Panc1 (cell line): ENCODE data around the gene DCST2. TPM values are rescaled to one million over a fixed set of nuclear protein-coding genes. Genes with fewer than 3 reads are reported as not detected.
A peak's percentile ranks its signal among the peaks of the same experiment; 100 is the strongest.
"Not testable (repeated sequence)": the region's sequence is repeated elsewhere in the genome, so short reads cannot be mapped to it uniquely, and the experiment has no call there.

ENCODE experiments used
- ATAC-seq: fragments of 200-7000 bp; cut with Tn5 transposase; 2 replicates; pipeline ENCODE4 v1.9.1; 2020; ENCODE audit warnings: mild to moderate bottlenecking, moderate library complexity
- BruUV-seq: library from RNA; stranded (reverse); fragments of 400-500 nt; replicated peaks from 2 replicates; lab custom pipeline; 2021; lab: Mats Ljungman, UMichigan
- CTCF ChIA-PET: fragments of 300-600 bp; sonication (Branson Sonifier 250); formaldehyde crosslinking; loops from one replicate; lab custom pipeline; 2022; ENCODE audit warnings: antibody characterized with exemption; lab: Charles Lee
- POLR2A ChIA-PET: fragments of 300-600 bp; sonication (Branson Sonifier 250); formaldehyde crosslinking; loops from one replicate; lab custom pipeline; 2022; ENCODE audit warnings: antibody characterized with exemption; lab: Charles Lee
- DNase-seq: peaks from one replicate; pipeline ENCODE4 v3.0.0-alpha.2; 2010; ENCODE audit warnings: low read depth, low spot score
- H3K27ac ChIP-seq: 2 replicates; pipeline ENCODE4 v1.5.1; 2011; ENCODE audit warnings: mild to moderate bottlenecking, low read length, inconsistent platforms
- H3K27me3 ChIP-seq: fragments of 200-500 bp; sonication (Bioruptor generic); 2 replicates; pipeline ENCODE4 v1.6.0; 2014; ENCODE audit warnings: low read length, inconsistent platforms; ENCODE audit not compliant: control insufficient read depth, insufficient read depth
- H3K36me3 ChIP-seq: fragments of 200-500 bp; sonication (Bioruptor generic); 2 replicates; pipeline ENCODE4 v1.5.1; 2014; ENCODE audit warnings: inconsistent platforms, mild to moderate bottlenecking, low read length, moderate library complexity; ENCODE audit not compliant: control insufficient read depth, insufficient read depth
- H3K4me1 ChIP-seq: 2 replicates; pipeline ENCODE4 v1.5.1; 2011; ENCODE audit warnings: inconsistent platforms, mild to moderate bottlenecking, low read length, moderate library complexity; ENCODE audit not compliant: control insufficient read depth, insufficient read depth
- H3K4me3 ChIP-seq, 2 experiments: 2 replicates each; pipeline ENCODE4 v1.5.1; 2011 to 2012; ENCODE audit warnings: low read depth in 2 of 2, low read length in 2 of 2, mild to moderate bottlenecking in 2 of 2, inconsistent platforms in 1 of 2, moderate library complexity in 1 of 2
- H3K9me3 ChIP-seq: fragments of 200-500 bp; sonication (Bioruptor generic); 2 replicates; pipeline ENCODE4 v1.5.1; 2014; ENCODE audit warnings: low read depth, mild to moderate bottlenecking, inconsistent platforms, low read length, moderate library complexity; ENCODE audit not compliant: control insufficient read depth, insufficient read depth
- CTCF ChIP-seq: fragments of 450-650 bp; IDR thresholded peaks from 2 replicates; pipeline ENCODE4 v1.5.1; 2017; ENCODE audit warnings: mild to moderate bottlenecking
- POLR2AphosphoS5 ChIP-seq: IDR thresholded peaks from 2 replicates; pipeline ENCODE4 v1.6.1; 2012; ENCODE audit warnings: mild to moderate bottlenecking, low read depth, low read length, moderate library complexity
- SIN3A ChIP-seq: IDR thresholded peaks from 2 replicates; pipeline ENCODE4 v1.6.1; 2012; ENCODE audit warnings: low read depth, mild to moderate bottlenecking, low read length, moderate library complexity, borderline replicate concordance; ENCODE audit not compliant: insufficient read depth
- TCF7L2 ChIP-seq: IDR thresholded peaks from 2 replicates; pipeline ENCODE4 v1.6.1; 2011; ENCODE audit warnings: mild to moderate bottlenecking, low read depth, low read length, inconsistent platforms
- in situ Hi-C: cut with HindIII; loops from 2 replicates; pipeline ENCODE4 v1.10.0; 2016; ENCODE audit warnings: low sequenced_read_pairs, low pct_unique_long_range_greater_than_20kb
- intact Hi-C: fragments of 100-400 bp; cut with micrococcal nuclease; formaldehyde crosslinking; loops from one replicate; pipeline ENCODE4 v1.10.0; 2022; ENCODE audit not compliant: unreplicated experiment
- total RNA-seq: library from RNA; stranded (reverse); gene quantifications from one replicate; pipeline ENCODE4 v1.2.1, GENCODE V29; 2021; ENCODE audit not compliant: unreplicated experiment
- TF ChIP-seq, protein P1 (sequence below), 2 experiments: IDR thresholded peaks; 2 replicates each; pipeline ENCODE4 v1.6.1; 2011 to 2012; ENCODE audit warnings: low read depth in 2 of 2, control low read depth in 1 of 2, low read length in 1 of 2, mild to moderate bottlenecking in 1 of 2, moderate library complexity in 1 of 2; ENCODE audit not compliant: insufficient read depth in 1 of 2

DCST2 gene
- total RNA-seq, 1 experiment from 2014 or later = 0.13 TPM

GRCh38 chr1:154982341-154982740 lies 51.2 kb downstream of the DCST2 start:
- Histone ChIP-seq H3K9me3 (no peaks in the 10 kb centered on the region), H3K4me1 (peaks cover 16% of the 10 kb centered on the region), H3K36me3 (peaks cover 13% of the 10 kb centered on the region), H3K4me3 (peak overlapping the region; percentile 55 to 56), H3K27me3 (no peaks in the 10 kb centered on the region), H3K27ac (peak overlapping the region; percentile 94)
- BruUV-seq = no TSS peak
- ATAC-seq (no peak), DNase-seq (no peak)
- no peak for TF ChIP-seq POLR2AphosphoS5
- TF ChIP-seq, protein P1, sequence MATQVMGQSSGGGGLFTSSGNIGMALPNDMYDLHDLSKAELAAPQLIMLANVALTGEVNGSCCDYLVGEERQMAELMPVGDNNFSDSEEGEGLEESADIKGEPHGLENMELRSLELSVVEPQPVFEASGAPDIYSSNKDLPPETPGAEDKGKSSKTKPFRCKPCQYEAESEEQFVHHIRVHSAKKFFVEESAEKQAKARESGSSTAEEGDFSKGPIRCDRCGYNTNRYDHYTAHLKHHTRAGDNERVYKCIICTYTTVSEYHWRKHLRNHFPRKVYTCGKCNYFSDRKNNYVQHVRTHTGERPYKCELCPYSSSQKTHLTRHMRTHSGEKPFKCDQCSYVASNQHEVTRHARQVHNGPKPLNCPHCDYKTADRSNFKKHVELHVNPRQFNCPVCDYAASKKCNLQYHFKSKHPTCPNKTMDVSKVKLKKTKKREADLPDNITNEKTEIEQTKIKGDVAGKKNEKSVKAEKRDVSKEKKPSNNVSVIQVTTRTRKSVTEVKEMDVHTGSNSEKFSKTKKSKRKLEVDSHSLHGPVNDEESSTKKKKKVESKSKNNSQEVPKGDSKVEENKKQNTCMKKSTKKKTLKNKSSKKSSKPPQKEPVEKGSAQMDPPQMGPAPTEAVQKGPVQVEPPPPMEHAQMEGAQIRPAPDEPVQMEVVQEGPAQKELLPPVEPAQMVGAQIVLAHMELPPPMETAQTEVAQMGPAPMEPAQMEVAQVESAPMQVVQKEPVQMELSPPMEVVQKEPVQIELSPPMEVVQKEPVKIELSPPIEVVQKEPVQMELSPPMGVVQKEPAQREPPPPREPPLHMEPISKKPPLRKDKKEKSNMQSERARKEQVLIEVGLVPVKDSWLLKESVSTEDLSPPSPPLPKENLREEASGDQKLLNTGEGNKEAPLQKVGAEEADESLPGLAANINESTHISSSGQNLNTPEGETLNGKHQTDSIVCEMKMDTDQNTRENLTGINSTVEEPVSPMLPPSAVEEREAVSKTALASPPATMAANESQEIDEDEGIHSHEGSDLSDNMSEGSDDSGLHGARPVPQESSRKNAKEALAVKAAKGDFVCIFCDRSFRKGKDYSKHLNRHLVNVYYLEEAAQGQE (IDR thresholded peaks at IDR 0.05; ENCODE audit: insufficient read depth in 1 of 2, low read depth in 2 of 2, low read length in 1 of 2) = no peak
- in situ Hi-C loops = no loop called here
- POLR2A ChIA-PET = interaction anchor here (1.0 to 1.7 kb wide), 2 partner anchors 9 to 18 kb away, joined by 6 to 10 read pairs; no protein-coding TSS in a partner anchor
- CTCF ChIA-PET = interaction anchor here (0.7 kb wide), 1 partner anchor 108 kb away, joined by 4 read pairs; no protein-coding TSS in a partner anchor
- intact Hi-C loops = no loop called here

DNA sequence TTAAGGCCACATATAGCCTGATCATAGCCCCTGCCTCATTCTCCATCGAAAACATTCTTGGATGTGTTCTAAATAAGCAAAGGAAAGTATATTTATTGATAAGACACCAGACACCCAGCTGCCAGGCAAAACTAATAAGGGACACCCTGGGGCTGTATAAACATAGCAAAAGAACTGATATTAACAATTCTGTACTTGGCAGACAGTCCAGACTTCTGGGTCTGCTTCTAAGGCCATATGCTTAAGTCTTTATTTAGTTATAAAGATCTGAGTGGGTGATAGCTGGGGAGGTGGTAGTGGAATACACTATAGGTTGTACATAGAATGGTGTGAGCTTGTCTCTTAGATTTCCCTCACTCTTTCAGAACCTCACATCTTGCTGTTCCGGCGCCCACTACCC lies 55.2 kb downstream of the DCST2 start:
- TF ChIP-seq SIN3A = no peak
- TF ChIP-seq POLR2AphosphoS5 = no peak
- no peak for TF ChIP-seq CTCF
- TF ChIP-seq TCF7L2 = no peak
- TF ChIP-seq, protein P1 (IDR thresholded peaks at IDR 0.05; ENCODE audit: insufficient read depth in 1 of 2, low read depth in 2 of 2, low read length in 1 of 2) = no peak
- Histone ChIP-seq H3K9me3 (no peaks in the 10 kb centered on the region), H3K36me3 (peaks cover 13% of the 10 kb centered on the region), H3K27ac (peak overlapping the region; percentile 37; the same call in 1 of the 2 replicates), H3K4me3 (no peak overlapping the region), H3K27me3 (no peaks in the 10 kb centered on the region), H3K4me1 (peaks cover 29% of the 10 kb centered on the region)
- ChIA-PET POLR2A (no interaction called here), CTCF (no interaction called here)
- no peak for DNase-seq
- no peak for ATAC-seq
- BruUV-seq = no TSS peak
- in situ Hi-C loops (no loop called here), intact Hi-C loops (no loop called here)

DNA sequence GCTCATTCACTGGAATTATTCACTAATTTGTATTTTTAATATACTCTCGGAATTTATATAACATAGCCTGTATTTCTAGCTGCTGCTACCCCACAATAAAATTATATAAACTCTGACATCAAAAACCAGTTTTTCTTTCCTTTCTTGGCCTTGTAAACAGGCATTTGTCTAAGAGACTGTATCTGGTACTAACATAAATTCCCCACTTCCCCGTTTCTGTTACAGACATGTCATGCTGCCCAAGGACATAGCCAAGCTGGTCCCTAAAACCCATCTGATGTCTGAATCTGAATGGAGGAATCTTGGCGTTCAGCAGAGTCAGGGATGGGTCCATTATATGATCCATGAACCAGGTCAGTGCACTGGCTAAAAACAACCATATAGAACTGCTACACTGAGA lies 55.8 kb downstream of the DCST2 start:
- H3K27ac ChIP-seq = peak overlapping the region; percentile 98
- intact Hi-C loops, POLR2A ChIA-PET: not testable (repeated sequence)

More for the DNA sequence above, 55.8 kb downstream of the DCST2 start:
- H3K9me3 ChIP-seq, DNase-seq, H3K27me3 ChIP-seq, CTCF ChIA-PET, ATAC-seq, H3K4me3 ChIP-seq, in situ Hi-C loops, BruUV-seq: not testable (repeated sequence)
- H3K4me1 ChIP-seq = peaks cover 32% of the 10 kb centered on the region
- H3K36me3 ChIP-seq = peaks cover 13% of the 10 kb centered on the region
